ENCODE measurements around the gene ADAMTS15.

The ADAMTS15 gene

GRCh38 chr11:130456286-130456685 is 7.8 kb downstream of the ADAMTS15 start:
- H3K27ac ChIP-seq (ENCODE audit: extremely low read depth, low read depth, low read length): no peak overlapping the region
- H3K9me3 ChIP-seq (ENCODE audit: control insufficient read depth, insufficient read depth, low read depth, low read length): no peaks in the 10 kb centered on the region
- CTCF ChIA-PET: no interaction called here
- H3K4me1 ChIP-seq (ENCODE audit: control insufficient read depth, insufficient read depth, low read length): no peaks in the 10 kb centered on the region
- TF ChIP-seq PRDM4 (tag by site-specific recombination; IDR thresholded peaks at IDR 0.05) (no peak), KLF9 (tag by site-specific recombination; IDR thresholded peaks at IDR 0.05; ENCODE audit: low read depth) (no peak), ZNF501 (tag by site-specific recombination; IDR thresholded peaks at IDR 0.05) (no peak), ZNF214 (tag by site-specific recombination; IDR thresholded peaks at IDR 0.05; ENCODE audit: borderline replicate concordance) (no peak), SALL2 (tag by site-specific recombination; IDR thresholded peaks at IDR 0.05; ENCODE audit: borderline replicate concordance) (no peak), HOXC10 (CRISPR knock-in tag; IDR thresholded peaks at IDR 0.05) (no peak), ZNF585B (tag by site-specific recombination; IDR thresholded peaks at IDR 0.05) (no peak), ZNF404 (tag by site-specific recombination; IDR thresholded peaks at IDR 0.05) (no peak), BCL11B (tag by site-specific recombination; IDR thresholded peaks at IDR 0.05; ENCODE audit: low read depth) (no peak), ZNF549 (tag by site-specific recombination; IDR thresholded peaks at IDR 0.05) (no peak), ZNF354C (tag by site-specific recombination; IDR thresholded peaks at IDR 0.05; ENCODE audit: borderline replicate concordance, low read depth) (no peak), ZNF639 (tag by site-specific recombination; IDR thresholded peaks at IDR 0.05) (no peak), ZNF155 (tag by site-specific recombination; IDR thresholded peaks at IDR 0.05) (no peak), ZNF362 (tag by site-specific recombination; IDR thresholded peaks at IDR 0.05) (no peak)
- TF ChIP-seq, protein P1, sequence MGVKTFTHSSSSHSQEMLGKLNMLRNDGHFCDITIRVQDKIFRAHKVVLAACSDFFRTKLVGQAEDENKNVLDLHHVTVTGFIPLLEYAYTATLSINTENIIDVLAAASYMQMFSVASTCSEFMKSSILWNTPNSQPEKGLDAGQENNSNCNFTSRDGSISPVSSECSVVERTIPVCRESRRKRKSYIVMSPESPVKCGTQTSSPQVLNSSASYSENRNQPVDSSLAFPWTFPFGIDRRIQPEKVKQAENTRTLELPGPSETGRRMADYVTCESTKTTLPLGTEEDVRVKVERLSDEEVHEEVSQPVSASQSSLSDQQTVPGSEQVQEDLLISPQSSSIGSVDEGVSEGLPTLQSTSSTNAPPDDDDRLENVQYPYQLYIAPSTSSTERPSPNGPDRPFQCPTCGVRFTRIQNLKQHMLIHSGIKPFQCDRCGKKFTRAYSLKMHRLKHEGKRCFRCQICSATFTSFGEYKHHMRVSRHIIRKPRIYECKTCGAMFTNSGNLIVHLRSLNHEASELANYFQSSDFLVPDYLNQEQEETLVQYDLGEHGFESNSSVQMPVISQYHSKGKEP (tag by site-specific recombination; IDR thresholded peaks at IDR 0.05): no peak
- POLR2A ChIA-PET: no interaction called here
- H3K4me3 ChIP-seq (ENCODE audit: low read depth, low read length): no peak overlapping the region
- H3K36me3 ChIP-seq (ENCODE audit: control insufficient read depth in 2 of 2, insufficient read depth in 1 of 2, low read length in 2 of 2): no peaks in the 10 kb centered on the region; a peak in 1 of 3 replicates

DNA sequence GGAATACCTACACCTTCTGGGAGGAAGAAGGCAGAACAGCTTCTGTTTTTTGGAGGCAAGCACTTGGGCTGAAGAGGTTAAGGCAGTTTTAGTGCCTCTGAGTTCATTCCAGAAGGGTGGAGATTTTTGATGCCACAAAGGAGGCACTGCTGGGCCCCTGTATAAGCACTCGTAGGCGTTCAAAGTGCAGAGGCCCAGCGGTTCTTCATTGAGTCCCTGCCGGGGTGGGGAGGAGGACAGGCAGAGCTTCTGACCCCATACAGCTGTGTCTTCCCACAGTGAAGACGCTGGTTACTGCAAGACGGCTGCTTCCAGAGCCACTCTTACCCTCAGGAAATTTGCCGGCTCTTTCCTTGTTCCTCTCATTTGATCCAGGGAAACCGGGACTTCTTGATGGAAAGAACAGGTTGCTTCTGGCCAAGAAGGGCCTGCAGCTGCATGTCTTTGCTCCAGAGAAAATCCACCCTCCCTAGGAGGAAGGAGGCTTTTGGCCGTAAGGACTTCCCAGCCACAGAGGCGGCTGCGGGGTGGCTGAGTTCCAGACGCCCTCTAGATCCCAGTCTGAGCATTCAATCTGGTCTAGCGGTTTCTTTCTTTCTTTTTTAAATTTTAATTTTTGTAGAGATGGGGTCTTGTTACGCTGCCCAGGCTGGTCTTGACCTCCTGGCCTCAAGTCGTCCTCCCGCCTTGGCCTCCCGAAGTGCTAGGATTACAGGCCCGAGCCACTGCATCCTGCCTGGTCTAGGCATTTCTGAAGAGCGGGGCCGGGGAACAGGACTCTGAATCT is 9.4 kb downstream of the ADAMTS15 start:
- Histone ChIP-seq H3K36me3 (ENCODE audit: control insufficient read depth in 2 of 2, insufficient read depth in 1 of 2, low read length in 2 of 2) (peaks cover 0 to 8% of the 10 kb centered on the region in 2 experiments; a peak in 2 of 3 replicates), H3K4me3 (ENCODE audit: low read depth, low read length) (no peak overlapping the region), H3K4me1 (ENCODE audit: control insufficient read depth, insufficient read depth, low read length) (no peaks in the 10 kb centered on the region), H3K9me3 (ENCODE audit: control insufficient read depth, insufficient read depth, low read depth, low read length) (no peaks in the 10 kb centered on the region), H3K27ac (ENCODE audit: extremely low read depth, low read depth, low read length) (no peak overlapping the region)
- ChIA-PET CTCF (interaction anchor here (0.9 to 1.0 kb wide), 2 partner anchors 44 to 404 kb away, joined by 3 read pairs; no protein-coding TSS in a partner anchor), POLR2A (no interaction called here)
- TF ChIP-seq SP2 (tag by site-specific recombination; IDR thresholded peaks at IDR 0.05) (no peak), EGR2 (tag by site-specific recombination; IDR thresholded peaks at IDR 0.05; ENCODE audit: low read depth) (0 out of 2 replicates have a peak, but pooled peaks have one; percentile 5)

All from HEK293 (cell line).